HG03135 (cell line): ENCODE data around the gene AHNAK2.

Experiments
- ATAC-seq: cut with Tn5 transposase; IDR thresholded peaks from one replicate; pipeline ENCODE4 v1.9.1; 2021; ENCODE audit warnings: mild to moderate bottlenecking, moderate library complexity; ENCODE audit not compliant: unreplicated experiment

AHNAK2 gene

DNA sequence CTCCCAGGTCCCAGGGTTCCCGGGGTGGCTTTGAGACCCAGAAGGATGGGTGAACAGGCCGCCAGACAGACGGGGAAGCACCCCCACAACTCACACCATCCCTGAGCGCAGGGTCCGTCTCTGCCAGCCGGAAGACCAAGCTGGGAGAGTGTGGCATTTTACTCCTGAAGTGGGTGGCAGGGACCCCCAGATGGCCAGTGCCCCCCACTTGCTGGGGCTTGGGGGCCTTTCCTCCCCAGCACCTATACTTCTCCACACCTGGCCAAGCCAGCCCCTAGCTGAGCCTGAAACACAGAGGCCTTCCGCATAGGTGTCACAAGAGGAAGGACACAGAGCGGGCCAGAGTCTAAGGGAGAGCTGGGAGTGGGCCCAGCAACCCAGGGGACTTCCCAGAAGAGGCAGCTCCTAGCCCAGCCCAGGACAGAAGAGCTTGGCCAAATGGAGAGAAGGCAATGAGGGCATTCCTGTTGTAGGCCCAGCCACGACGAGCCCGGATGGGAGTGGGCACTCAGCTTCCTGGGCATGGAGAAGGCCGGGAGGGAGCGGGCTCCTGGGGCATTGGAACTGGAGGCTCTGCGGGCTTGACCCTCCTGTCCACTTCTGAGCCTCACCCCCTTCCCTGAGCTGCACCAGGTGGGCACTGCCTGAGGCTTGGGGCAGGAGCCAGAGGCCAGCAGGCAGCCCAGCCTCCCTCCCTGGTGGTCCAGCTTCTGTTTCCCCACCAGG is 3.3 kb downstream of the AHNAK2 start:
- no peak for ATAC-seq

DNA sequence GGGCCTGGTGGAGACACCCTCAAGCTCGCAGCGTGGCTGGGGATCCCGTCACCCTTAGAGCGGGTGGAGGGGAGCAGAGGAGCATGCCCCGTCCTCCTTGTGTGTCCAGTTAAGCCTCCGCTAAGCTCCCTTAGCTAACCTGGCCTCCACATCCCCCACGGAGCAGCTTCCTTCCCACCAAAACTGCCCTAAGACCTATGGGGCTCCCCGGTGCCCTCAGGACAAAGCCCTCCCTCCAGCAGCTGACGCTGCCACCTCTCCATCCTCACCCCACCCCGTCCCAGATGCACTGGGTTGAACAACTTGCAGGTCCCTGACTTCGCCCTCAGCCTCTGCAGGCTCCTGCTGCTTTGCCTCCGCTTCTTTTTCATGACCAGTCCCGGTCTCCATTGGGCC is 4.0 kb downstream of the AHNAK2 start:
- ATAC-seq = no peak

DNA sequence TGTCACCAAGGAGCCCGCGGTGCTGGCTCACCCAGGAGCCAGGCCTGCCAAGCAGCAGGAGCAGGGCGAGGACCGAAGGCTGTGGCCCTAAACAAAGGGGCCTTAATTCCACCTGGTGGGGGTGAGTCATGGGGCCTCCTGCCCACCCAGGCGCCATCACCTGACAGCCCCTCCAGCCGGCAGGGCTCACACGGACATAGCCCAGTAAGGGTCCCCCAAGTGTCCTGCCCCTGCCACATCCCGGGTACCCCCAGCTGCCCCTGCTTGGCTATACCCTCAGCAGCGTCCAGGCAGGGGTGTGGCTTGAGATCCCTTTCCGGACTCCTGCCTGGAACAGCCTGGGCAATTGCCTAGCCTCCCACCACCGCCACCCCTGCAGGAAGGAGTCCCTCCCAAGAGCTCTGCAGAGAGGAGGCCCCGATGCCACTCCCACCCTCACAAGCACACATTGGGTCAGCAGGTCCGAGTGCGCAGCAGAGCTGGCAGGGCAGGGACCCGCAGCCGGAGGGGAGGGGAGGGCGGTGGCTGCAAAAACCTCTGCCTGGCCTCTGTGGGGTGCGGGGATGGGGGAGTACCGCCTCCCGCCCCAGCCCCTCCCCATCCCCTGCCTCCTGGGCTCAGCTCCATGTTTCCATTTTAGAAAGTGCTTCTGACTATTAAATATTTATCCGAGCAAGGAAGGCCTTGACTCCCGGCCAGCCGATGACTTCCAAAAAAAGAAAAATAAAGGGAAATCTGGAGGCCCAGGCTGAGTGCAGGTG is 4.6 kb downstream of the AHNAK2 start:
- ATAC-seq = no peak

DNA sequence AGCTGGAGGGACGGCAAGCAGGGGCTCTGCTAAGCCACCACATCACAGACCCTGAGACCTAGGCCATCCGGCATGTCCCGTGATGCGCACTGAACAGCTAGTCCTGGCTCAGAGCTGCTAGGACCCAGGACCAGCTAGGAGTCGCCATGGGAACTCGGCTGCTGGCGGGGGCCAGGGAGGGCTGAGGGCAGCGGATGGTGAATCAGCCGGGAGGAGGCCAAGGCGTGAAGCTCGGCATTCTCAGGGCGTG is 5.1 kb downstream of the AHNAK2 start:
- ATAC-seq = no peak

DNA sequence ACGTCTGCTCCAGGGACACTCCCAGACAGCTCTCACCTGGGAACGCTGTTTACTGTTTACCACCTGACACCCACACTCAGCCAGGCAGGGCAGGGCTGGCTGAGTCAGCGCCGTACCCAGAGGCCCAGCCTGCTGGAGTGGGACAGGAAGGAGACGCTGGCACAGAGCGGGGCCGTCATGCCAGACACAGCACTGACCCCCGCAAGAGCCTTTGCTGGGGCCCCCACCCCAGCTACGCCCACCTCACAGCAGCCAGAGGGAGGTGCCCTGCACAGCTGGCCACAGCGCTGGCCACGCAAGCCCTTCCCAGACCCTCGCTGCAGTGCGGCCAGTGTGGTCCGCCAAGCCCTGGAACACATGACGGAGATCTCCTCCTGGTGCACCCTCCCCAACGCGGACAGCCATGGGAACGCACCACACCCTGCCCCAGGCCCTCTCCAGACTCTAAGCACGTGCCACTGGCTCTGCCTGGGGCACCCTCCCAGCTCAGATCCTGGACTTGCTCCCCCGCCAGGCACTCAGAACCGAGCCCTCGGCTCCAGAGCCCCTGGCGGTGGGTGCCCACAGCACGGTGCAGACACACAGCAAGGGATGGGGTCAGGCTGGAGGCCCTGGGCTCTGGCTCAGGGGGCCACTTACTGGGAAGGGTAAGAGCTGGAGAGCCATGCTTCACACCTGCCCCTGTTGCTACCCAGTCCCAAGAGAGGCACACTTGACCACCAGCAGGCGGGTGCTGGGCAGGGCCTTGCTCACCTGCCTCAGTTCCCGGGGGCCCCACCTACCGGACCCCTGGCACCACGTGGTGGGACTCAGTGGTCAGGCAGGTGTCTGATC is 5.7 kb downstream of the AHNAK2 start:
- ATAC-seq = no peak

DNA sequence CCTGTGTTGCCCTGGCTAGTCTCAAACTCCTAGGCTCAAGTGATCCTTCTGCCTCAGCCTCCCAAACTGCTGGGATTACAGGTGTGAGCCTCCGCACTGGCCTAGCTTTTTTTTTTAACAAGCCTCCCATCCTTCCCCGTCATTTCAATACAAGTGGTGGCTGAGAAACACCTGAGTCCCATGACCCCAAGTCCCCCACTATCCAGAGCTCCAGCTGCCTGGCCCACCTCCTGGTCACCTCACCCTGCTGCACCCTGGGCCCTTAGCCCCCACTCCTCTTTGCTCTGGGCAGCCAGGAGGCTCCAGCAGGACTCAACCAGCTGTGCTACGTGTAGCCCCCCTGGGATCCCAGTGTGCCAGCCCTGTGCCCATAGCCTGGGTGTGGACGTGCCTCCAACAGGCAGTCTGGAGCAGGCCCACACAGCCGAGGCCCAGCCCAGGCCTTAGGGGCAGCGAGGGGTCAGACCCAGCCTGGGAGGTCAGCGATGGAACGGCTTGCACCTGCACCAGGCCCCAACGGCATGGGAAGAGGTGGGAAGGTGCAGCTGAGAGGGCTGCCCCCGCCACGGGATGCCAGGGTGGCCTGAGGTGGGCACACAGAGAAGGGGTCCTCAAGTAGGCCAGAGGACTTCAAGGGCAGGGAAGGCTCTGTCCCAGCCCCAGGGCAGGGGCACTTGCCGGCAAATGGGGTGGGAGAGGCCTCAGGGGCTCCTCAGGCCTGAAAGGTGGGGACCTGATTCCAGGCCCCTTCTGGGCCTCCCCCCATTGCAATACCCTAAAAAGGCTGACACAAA is 6.5 kb downstream of the AHNAK2 start:
- ATAC-seq = no peak

DNA sequence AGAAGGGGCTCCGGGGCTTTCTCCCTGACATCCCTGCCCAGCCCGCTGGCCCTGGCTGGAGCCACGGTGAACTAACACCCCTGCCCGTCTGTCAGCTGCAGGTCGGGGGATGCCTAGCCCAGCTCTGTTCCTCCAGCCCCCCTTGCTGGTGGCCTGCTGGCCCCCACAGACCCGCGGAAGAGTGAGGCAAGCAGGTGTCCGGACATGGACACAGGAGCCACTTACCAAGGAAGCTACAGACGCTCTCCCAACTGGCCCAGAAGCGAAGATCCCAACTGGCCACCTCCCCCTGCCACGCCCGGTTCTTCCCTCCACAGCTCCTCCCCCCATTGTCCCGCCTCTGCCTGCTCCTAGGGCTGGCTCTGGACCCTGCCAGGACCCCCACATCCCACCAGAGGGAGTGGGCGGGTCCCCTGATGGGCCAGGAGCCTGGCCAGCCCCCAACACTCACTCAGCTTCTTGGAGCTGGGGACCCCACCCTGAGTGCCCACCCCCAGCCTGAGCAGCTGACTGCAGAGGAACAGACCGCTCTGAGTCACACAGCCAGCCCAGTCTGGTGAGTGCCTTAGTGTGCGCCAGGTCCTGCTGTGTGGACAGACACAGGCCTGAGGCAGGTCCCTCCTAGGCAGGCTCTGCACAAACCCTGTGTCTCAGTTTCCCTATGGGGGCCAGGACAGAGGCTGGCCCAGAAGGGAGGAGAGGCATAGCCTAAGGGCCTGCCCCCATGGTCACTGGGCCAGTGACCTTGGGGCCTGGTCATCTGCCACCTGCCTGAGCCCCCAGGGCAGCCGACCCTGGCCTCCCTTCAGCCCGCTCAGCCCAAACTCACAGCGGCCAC is 7.7 kb downstream of the AHNAK2 start:
- ATAC-seq = no peak

DNA sequence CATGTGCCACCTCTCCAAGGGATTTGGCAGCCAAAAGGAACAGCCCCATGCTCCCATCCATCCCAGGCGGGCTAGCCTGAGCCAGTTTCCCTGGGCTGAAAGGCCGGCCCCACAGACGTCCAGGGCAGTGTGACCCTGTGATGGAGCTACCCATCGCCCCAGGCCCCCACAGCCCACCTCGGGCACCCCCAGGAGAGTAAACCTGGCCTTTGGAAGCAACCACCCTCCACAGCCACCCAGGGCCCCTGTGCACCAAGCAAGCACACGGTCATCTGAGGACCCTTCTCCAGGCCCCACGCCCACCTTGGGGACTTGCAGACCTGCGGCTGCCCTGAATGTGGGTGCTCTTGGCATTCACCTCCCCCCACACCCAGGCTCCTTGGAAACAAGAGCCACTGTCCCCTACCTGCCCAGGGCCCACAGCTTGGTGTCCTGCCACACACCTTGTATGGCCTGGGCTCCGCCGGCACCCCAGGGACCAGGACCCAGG is 8.4 kb downstream of the AHNAK2 start:
- ATAC-seq = no peak

DNA sequence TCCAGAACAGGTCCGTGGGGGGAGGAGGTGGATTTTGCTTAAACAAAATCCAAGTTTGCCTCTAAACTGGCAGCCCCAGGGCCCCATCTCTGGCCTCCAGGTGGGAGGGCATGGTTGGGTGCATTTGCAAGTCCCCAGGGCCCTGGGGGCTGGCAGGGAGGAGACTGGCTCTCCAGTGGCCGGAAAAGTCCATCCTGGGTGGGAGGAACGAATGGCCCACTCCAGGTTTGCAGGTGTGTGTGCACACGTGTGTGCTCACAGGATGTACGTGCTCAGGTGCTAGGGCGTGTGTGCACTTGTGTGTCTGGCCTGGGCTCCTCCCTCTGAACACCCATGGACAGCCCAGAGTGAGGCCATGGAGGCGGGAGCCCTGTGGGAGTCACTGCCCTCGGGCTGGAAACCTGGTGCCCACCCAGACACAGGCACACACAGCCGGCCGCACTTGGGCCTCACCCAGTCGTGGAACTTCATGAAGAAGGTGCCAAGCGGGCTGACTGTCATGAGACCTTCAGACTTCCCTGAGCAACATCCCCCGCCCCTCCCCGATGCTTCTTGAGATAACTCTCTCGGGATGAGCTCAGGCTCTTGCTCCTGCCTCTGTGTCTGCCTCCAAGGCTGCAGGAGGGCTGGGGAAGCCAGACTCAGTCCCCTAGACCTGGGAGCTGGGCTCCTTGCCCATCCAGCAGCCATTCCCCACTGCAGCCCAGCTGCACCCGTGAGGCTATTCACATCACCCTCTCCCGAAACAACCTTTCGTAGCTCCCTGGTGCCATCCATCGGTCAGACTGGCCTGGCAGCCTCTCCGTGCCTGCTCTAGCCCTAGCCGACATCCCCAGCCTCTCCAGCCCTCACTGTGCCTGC is 9.4 kb downstream of the AHNAK2 start:
- no peak for ATAC-seq

DNA sequence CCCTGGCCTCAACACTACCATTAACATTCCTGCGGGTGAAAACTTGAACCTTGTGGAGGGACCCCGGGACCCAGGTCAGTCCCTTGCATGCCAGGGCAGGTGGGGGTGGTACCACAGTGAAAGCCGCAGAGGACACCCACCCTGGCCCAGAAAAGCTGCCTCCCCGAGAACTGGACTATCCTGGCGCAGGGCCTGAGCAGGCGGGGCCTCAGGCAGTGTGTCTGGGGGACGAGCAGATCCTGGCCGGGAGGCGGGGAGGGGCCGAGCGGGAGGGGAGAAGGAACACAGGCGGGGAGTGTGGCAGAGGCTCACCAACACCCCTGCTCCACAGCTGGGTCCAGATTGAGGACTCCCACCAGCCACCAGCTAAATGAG is 10.0 kb downstream of the AHNAK2 start:
- no peak for ATAC-seq

DNA sequence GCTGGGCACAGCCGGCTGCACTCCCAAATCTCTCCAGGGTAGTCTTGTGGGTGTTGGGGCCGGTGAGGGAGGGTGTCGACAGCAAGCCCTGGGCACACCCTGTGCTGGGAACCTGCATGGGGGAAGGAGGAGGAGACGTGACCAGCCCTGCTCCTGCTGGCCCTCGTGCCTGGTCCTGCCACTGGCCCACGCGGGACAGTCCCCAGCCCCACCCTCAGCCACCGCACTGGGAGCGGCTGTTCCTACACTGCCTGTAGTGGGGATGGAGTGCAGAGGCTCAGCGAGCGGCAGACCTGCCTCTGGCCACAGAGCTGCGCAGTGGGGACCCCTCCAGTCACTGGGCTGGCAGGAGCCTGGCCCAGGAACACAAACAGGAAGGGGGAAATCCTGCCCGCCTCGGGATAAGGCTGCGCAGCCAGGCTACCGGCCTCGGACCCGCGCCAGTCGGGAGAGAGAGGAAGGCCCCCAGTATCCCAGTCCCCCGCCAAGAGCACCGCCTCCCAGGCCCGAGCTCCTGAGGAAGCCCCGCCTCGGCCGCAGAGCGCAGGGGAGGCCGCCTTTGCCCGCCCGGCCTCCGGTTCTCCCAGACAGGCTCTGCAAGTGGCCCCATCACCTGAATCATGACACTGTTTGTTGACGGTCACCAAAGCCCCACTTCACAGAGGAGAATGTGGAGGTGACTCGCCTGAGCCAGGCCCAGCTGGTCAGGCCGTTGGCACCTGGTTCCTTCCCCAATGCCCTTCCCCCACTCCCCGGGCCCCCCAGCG is 10.6 kb downstream of the AHNAK2 start:
- ATAC-seq = no peak

DNA sequence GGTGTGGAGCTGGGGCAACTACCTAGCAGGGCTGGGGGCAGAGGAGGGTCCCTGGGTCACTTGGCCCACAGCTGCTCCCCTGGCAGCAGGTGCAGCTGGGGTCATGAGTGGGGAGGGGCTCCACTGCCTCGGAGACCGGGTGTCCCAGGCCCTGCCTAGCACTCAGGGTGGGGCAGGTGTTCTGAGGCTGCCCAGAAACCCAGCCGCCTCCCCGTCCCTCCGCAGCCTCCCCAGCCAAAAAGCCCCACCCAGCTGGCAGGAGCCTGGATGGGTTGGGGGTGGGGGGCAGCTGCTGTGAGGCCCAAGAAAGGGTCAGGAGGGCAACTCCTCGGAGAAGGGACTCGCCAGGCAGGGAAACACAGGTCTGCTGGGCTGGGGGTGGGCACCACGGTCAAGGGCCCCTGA is 11.2 kb downstream of the AHNAK2 start:
- ATAC-seq = no peak

DNA sequence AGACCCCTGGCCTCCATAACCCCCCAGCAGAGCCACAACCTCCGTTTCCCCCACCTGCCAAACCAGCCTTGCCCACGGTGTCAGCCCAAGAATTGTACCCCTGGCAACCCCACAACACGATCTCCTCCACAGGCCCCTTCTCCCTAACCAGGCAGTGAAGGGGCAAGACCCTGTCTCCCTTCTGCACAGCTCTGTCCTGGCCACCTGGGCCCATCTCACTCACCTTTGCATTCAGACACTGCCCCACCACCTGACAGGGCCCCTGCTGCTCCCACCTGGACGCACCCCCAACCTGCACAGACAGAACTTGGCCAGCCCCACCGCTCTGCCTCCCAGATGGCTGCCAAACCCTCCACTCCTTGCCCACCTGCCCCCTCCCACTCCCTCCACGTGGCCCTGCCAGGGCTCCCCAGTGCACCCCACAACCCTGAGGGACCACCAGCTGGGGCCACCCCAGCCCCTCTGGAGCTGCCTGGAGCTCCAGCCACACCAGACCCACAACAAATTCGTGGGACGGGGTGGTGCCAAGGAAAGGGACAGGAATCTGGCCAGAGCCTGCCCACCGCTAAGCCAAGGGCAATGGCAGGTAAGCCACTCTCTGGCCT is 11.8 kb downstream of the AHNAK2 start:
- no peak for ATAC-seq

DNA sequence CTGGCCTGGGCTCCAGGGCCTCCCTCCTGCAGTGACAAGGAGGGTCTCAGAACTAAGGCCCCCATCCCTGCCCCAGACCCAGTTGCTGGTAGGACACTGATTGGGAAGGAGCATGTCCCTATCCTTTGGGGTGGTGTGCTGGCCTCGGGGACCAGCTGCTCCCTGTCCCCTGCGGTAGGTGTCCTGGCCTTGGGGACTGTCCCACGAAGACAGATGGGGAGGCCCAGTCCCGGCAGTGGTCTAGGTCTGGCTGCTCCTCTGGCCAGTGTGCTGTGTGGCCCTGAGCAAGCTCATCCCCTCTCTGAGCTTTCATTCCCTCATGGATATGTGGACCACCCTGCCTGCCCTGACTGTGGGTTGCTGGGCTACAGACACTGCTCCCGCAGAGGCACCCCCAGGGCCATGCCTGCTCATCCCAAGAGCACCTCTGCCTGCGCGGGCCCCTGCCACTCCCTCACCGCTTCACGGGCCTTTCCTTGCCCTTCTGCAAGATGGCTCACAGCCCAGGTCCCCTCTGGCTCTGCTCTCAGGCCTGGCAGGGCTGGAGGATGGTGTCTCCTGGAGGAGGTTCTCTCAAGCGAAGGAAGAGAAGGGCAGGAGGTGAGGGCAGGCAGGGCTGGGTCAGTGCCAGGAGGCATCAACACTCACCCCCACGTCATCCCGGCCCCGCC is 12.5 kb downstream of the AHNAK2 start:
- ATAC-seq = no peak

DNA sequence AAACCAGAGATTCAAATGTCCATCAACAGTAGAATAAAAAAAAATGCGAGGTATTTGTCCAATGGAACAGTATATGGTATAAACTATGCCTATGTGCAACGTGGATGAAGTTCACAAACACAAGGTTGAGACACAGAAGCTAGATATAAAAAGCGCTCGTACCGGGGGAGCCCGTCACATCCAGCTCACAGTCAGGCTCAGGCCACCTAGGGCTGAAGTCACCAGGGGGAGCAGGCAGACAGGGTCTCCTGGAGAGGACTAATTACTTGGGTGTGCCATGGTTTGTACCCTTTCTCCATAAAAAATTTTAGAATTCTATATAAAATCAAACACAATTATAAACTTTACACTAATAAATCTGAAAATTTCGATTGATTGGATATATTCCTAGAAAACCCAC is 13.6 kb downstream of the AHNAK2 start:
- no peak for ATAC-seq

DNA sequence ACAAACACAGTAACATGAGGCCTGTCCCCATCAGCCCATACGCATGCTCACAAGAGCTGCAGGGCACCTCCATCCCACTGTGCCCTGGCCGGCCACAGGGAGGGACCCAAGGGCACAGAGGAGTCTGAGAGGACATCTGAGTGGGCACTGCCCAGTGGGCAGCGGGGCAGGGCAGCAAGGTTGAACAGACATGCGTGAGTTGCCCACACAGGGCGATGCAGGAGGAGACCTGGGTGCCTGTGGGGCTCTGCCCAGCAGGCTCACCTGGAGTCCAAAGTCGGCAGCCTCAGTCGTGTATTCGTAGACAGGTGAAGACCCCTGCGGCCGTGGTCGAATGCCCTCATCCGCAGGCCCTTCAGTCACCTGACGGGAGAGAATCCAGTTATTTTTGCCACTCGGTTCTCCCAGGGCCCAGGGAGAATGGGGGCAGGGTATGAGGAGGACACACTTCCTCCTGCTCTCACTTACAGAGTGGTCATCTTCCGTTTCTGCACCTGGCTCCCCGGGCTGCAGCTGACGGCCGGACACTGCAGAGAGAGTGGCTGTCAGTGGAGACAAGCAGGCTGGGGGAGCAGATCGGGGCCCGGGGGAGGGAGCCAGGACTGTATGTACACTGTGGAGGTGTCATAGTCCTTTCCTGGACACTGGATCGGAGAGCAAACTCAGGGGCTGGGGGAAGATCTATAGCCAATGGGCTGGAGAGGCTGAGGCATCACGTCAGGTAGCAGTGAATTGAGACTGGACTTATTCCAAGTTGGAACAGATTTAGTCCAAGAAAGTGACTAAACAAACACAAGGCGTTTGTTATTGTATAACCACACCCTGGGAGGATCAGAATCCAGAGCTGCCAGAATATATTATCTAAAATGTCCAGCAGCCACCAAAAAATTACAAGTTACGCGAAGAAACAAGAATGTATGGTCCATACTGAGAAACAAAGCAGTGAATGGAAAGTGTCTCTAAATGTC is 20.7 kb downstream of the AHNAK2 start:
- ATAC-seq = no peak
